K562 (cell line): ENCODE measurements around the gene MTHFS. TPM values are rescaled to one million over a fixed set of nuclear protein-coding genes. Genes with fewer than 3 reads are reported as not detected.

Source experiments
- ATAC-seq: fragments of 200-7000 bp; cut with Tn5 transposase; 3 replicates; pipeline ENCODE4 v1.9.1; 2020; ENCODE audit warnings: moderate library complexity
- BruUV-seq: library from RNA; stranded (reverse); fragments of 400-500 nt; replicated peaks from 2 replicates; lab custom pipeline; 2021; lab: Mats Ljungman, UMichigan
- CTCF ChIA-PET: fragments of 300-600 bp; formaldehyde crosslinking; extraction: SDS; loops from one replicate; lab custom pipeline; 2021; ENCODE audit warnings: low intra/inter-chr PET ratio; lab: Yijun Ruan, JAX
- POLR2A ChIA-PET: fragments of 300-600, 350-650 bp; sonication (Branson Sonifier 250); formaldehyde crosslinking; extraction: SDS; loops from one replicate; lab custom pipeline; 2021; ENCODE audit warnings: antibody characterized with exemption, inconsistent platforms; lab: Yijun Ruan, JAX
- DNase-seq, 4 experiments: peaks; one replicate each; pipeline versions ENCODE4 v3.0.0 to v3.0.0-alpha.2; 2011 to 2018; ENCODE audit warnings: low spot score in 3 of 4, mixed read lengths in 3 of 4; ENCODE audit errors: extremely low read depth in 1 of 4
- FAIRE-seq: peaks from 2 replicates; lab custom pipeline; 2011; peaks lifted over from hg19 to GRCh38; lab: Jason Lieb, UNC
- H2AFZ ChIP-seq: 2 replicates; pipeline ENCODE4 v1.6.0; 2011; ENCODE audit warnings: low read depth, low read length, control low read depth, inconsistent platforms
- H3K27ac ChIP-seq: fragments of 200-600 bp; 3 replicates; pipeline ENCODE4 v1.8.0; 2011; ENCODE audit warnings: low read depth, mild to moderate bottlenecking, control low read depth, inconsistent platforms, low read length, moderate library complexity, mixed read lengths; ENCODE audit errors: extremely low read depth
- H3K27me3 ChIP-seq, 2 experiments: fragments of 300-600 bp in 1 of 2; 2 replicates in 1 of 2; 3 replicates in 1 of 2; pipeline versions ENCODE4 v1.6.0 to v1.8.0; 2011; ENCODE audit warnings: inconsistent platforms in 2 of 2, low read length in 2 of 2, mild to moderate bottlenecking in 1 of 2, mixed read lengths in 1 of 2, moderate library complexity in 1 of 2; ENCODE audit not compliant: control insufficient read depth in 2 of 2, insufficient read depth in 2 of 2
- H3K36me3 ChIP-seq: fragments of 300-600 bp; 3 replicates; pipeline ENCODE4 v1.8.0; 2011; ENCODE audit warnings: mild to moderate bottlenecking, low read length, inconsistent platforms; ENCODE audit not compliant: control insufficient read depth, insufficient read depth
- H3K4me1 ChIP-seq, 2 experiments: fragments of 200-600 bp in 1 of 2; replicated peaks in 1 of 2; 2 replicates in 1 of 2; 3 replicates in 1 of 2; pipeline versions ENCODE4 v1.5.1 to v1.8.0; 2011; ENCODE audit warnings: inconsistent platforms in 2 of 2, low read length in 2 of 2, mild to moderate bottlenecking in 1 of 2, mixed read lengths in 1 of 2, moderate library complexity in 1 of 2; ENCODE audit not compliant: control insufficient read depth in 2 of 2, insufficient read depth in 2 of 2
- H3K4me2 ChIP-seq: 2 replicates; pipeline ENCODE4 v1.6.1; 2011; ENCODE audit warnings: low read length, control low read depth, inconsistent platforms, mixed read lengths; ENCODE audit not compliant: insufficient read depth
- H3K4me3 ChIP-seq: fragments of 200-600 bp; sonication (generic), shearing (Covaris generic); 2 replicates; pipeline ENCODE4 v1.5.1; 2016; ENCODE audit warnings: control low read depth, inconsistent platforms
- H3K79me2 ChIP-seq: fragments of 200-600 bp; 3 replicates; pipeline ENCODE4 v1.8.0; 2011; ENCODE audit warnings: low read length, inconsistent platforms; ENCODE audit not compliant: control insufficient read depth, insufficient read depth
- H3K9ac ChIP-seq, 2 experiments: 2 replicates each; pipeline versions ENCODE4 v1.6.0 to v1.6.1; 2011; ENCODE audit warnings: low read depth in 2 of 2, low read length in 2 of 2, control low read depth in 1 of 2, inconsistent platforms in 1 of 2, mild to moderate bottlenecking in 1 of 2, mixed read lengths in 1 of 2; ENCODE audit not compliant: insufficient read depth in 1 of 2
- H3K9me1 ChIP-seq: one replicate; pipeline ENCODE4 v1.6.0; 2011; ENCODE audit warnings: inconsistent platforms, mild to moderate bottlenecking, low read length, moderate library complexity; ENCODE audit not compliant: control insufficient read depth, insufficient read depth
- H3K9me3 ChIP-seq: replicated peaks from 2 replicates; pipeline ENCODE4 v1.5.1; 2011; ENCODE audit warnings: low read depth, low read length, inconsistent platforms; ENCODE audit not compliant: control insufficient read depth, insufficient read depth
- H4K20me1 ChIP-seq: replicated peaks from 2 replicates; pipeline ENCODE4 v1.6.1; 2011; ENCODE audit warnings: low read length, inconsistent platforms, mixed read lengths; ENCODE audit not compliant: control insufficient read depth, insufficient read depth
- BCOR ChIP-seq: fragments of 450-650 bp; IDR thresholded peaks from 2 replicates; pipeline ENCODE4 v1.6.1; 2016
- CSDE1 ChIP-seq, 2 experiments: fragments of 450-650 bp; IDR thresholded peaks; 2 replicates each; pipeline ENCODE4 v1.6.1; 2016; ENCODE audit warnings: mild to moderate bottlenecking in 1 of 2
- DIDO1 ChIP-seq: fragments of 450-650 bp; IDR thresholded peaks from 2 replicates; pipeline ENCODE4 v1.6.1; 2016; ENCODE audit warnings: low read depth, missing biosample characterization, missing genetic modification characterization
- E2F3 ChIP-seq: fragments of 250-450 bp; sonication (Bioruptor Pico); IDR thresholded peaks from 2 replicates; pipeline ENCODE4 v1.4.0; 2020; ENCODE audit warnings: mild to moderate bottlenecking
- GATAD2A ChIP-seq: fragments of 450-650 bp; IDR thresholded peaks from 2 replicates; pipeline ENCODE4 v1.6.1; 2017
- HNRNPUL1 ChIP-seq: fragments of 200-400 bp; formaldehyde crosslinking; IDR thresholded peaks from 2 replicates; pipeline ENCODE4 v1.6.1; 2017; ENCODE audit warnings: low read length
- NR2C1 ChIP-seq, 2 experiments: fragments of 450-650 bp; IDR thresholded peaks; 2 replicates each; pipeline ENCODE4 v1.6.1; 2017; ENCODE audit warnings: mild to moderate bottlenecking in 2 of 2, antibody characterized with exemption in 1 of 2, inconsistent platforms in 1 of 2, missing compliant biosample characterization in 1 of 2, missing genetic modification characterization in 1 of 2
- TOE1 ChIP-seq, 2 experiments: fragments of 450-650 bp in 1 of 2; sonication (generic) in 1 of 2; formaldehyde crosslinking in 1 of 2; IDR thresholded peaks; 2 replicates each; pipeline versions ENCODE4 v1.7.1 to v1.8.0; 2016 to 2022; ENCODE audit warnings: borderline replicate concordance in 2 of 2, mild to moderate bottlenecking in 2 of 2, antibody characterized with exemption in 1 of 2, inconsistent platforms in 1 of 2, low read depth in 1 of 2, missing genetic modification reagents in 1 of 2, moderate library complexity in 1 of 2
- YBX1 ChIP-seq: fragments of 450-650 bp; IDR thresholded peaks from 2 replicates; pipeline ENCODE4 v1.7.1; 2016; ENCODE audit warnings: mild to moderate bottlenecking
- WGBS: fragments of 100-300 bp; shearing (Covaris generic); methylation state at CpG from one replicate; pipeline ENCODE4 v1.1.6; 2016; ENCODE audit warnings: low coverage, mixed read lengths; ENCODE audit not compliant: insufficient coverage; ENCODE audit errors: missing lambda C conversion rate; 5-methylcytosine and 5-hydroxymethylcytosine counted together
- in situ Hi-C: fragments of 300-500 bp; cut with MboI; formaldehyde crosslinking; loops from 4 replicates; pipeline ENCODE4 v1.15.0; 2018; ENCODE audit warnings: inconsistent platforms, mixed read lengths
- intact Hi-C: fragments of 100-400 bp; cut with micrococcal nuclease; formaldehyde crosslinking; loops from 2 replicates; pipeline ENCODE4 v1.14.2; 2022
- polyA plus RNA-seq, 8 experiments: library from polyadenylated mRNA; depleted of rRNA in 4 of 8; stranded (reverse) in 5 of 8; unstranded in 3 of 8; fragments of >200 nt; fragmentation: Nextera tagmentation in 2 of 8; fragmentation: Illumina TruSeq in 1 of 8; extraction: Ambion mirVana in 2 of 8; extraction: Trizol in 1 of 8; gene quantifications; 2 replicates each; pipeline versions ENCODE4 v1.2.1 to v1.2.3, GENCODE V29; 2011 to 2014; ENCODE audit warnings: inconsistent platforms in 1 of 8, missing spikeins in 1 of 8
- total RNA-seq, 7 experiments: library from RNA; depleted of rRNA in 6 of 7; stranded (reverse); fragments of >200 nt in 6 of 7; fragmentation: Illumina TruSeq in 2 of 7; extraction: Trizol in 2 of 7; gene quantifications; 2 replicates each; pipeline versions ENCODE4 v1.2.1 to v1.2.3, GENCODE V29; 2011 to 2021; ENCODE audit warnings: low replicate concordance in 1 of 7
- TF ChIP-seq, protein P1 (sequence below): IDR thresholded peaks from 2 replicates; pipeline ENCODE4 v1.6.1; 2012; ENCODE audit warnings: low read depth, low read length, improper control_type of control experiment, borderline replicate concordance
- TF ChIP-seq, protein P2 (sequence below): fragments of 450-650 bp; IDR thresholded peaks from 2 replicates; pipeline ENCODE4 v1.6.1; 2017; ENCODE audit warnings: mild to moderate bottlenecking, moderate library complexity
- TF ChIP-seq, protein P3 (sequence below): IDR thresholded peaks from 3 replicates; pipeline ENCODE4 v1.6.1; 2011; ENCODE audit warnings: borderline replicate concordance, mild to moderate bottlenecking; ENCODE audit not compliant: insufficient read length, insufficient read depth

The MTHFS gene
- total and polyA plus RNA-seq, 9 of the 15 experiments (the other 6 are each of a cell fraction or from before 2014, with no cell fraction given) = 17.8 to 79.3 (median 41.7) TPM

DNA sequence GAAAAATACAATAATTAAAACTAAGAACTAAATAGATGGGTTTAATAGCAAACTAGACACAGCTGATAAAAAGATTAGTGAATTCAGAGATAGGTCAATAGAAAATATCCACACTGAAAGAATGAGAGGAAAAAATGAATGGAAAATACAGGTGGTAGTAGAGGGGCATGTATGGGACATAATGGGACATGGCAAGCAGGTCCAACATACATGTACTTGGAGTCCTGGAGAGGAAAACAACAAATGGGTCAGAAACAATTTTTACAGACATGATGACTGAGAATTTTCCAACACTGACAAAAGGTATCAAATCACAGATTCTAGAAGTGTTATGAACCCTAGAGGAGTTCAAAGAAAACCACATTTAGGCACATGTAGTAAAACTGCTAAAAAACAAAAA, 68.4 kb downstream of the MTHFS start:
- intact Hi-C loops = no loop called here
- CTCF ChIA-PET = no interaction called here

DNA sequence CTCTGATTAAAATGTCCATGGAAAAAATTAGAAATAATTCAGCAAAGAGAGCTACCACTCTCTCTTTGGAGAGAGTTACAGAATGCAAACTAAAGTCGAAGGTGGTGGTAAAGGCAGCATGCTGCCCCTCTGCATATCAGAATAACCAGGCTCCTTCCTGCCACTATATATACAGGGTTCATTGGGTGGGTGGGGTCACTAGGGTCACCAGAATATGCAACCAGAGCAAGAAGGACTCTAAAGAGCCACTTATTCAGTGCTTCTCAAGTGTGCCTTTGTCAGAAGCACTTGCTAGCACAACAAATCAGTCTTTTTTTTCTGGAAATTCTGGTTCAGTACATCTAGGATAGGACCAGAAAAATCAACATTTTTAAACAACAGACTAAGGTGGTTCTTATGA, 70.0 kb downstream of the MTHFS start:
- DNase-seq (no peak), FAIRE-seq (no peak), ATAC-seq (no peak)
- WGBS = 0% methylated on average over 1 of the region's 1 CpG
- H3K4me2 ChIP-seq = no peak overlapping the region
- POLR2A ChIA-PET = no interaction called here
- H4K20me1 ChIP-seq = no peaks in the 10 kb centered on the region
- H3K27ac ChIP-seq = no peak overlapping the region
- H3K79me2 ChIP-seq = no peaks in the 10 kb centered on the region
- no peaks in the 10 kb centered on the region for H3K36me3 ChIP-seq
- no TSS peak for BruUV-seq
- H3K4me1 ChIP-seq = no peaks in the 10 kb centered on the region; a peak in 1 of 5 replicates
- no peak overlapping the region for H3K9ac ChIP-seq
- H3K9me1 ChIP-seq = no peaks in the 10 kb centered on the region
- no peak overlapping the region for H2AFZ ChIP-seq
- CTCF ChIA-PET = no interaction called here
- no peak overlapping the region for H3K4me3 ChIP-seq
- H3K27me3 ChIP-seq = no peaks in the 10 kb centered on the region
- in situ Hi-C loops = no loop called here
- no peaks in the 10 kb centered on the region for H3K9me3 ChIP-seq
- intact Hi-C loops = no loop called here
- TF ChIP-seq CSDE1 (IDR thresholded peaks at IDR 0.05) (no peak), E2F3 (CRISPR knock-in tag) (no peak), DIDO1 (tag) (no peak), GATAD2A (no peak)
- TF ChIP-seq, protein P1, sequence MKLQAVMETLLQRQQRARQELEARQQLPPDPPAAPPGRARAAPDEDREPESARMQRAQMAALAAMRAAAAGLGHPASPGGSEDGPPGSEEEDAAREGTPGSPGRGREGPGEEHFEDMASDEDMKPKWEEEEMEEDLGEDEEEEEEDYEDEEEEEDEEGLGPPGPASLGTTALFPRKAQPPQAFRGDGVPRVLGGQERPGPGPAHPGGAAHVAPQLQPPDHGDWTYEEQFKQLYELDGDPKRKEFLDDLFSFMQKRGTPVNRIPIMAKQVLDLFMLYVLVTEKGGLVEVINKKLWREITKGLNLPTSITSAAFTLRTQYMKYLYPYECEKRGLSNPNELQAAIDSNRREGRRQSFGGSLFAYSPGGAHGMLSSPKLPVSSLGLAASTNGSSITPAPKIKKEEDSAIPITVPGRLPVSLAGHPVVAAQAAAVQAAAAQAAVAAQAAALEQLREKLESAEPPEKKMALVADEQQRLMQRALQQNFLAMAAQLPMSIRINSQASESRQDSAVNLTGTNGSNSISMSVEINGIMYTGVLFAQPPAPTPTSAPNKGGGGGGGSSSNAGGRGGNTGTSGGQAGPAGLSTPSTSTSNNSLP = no peak
- TF ChIP-seq, protein P2, sequence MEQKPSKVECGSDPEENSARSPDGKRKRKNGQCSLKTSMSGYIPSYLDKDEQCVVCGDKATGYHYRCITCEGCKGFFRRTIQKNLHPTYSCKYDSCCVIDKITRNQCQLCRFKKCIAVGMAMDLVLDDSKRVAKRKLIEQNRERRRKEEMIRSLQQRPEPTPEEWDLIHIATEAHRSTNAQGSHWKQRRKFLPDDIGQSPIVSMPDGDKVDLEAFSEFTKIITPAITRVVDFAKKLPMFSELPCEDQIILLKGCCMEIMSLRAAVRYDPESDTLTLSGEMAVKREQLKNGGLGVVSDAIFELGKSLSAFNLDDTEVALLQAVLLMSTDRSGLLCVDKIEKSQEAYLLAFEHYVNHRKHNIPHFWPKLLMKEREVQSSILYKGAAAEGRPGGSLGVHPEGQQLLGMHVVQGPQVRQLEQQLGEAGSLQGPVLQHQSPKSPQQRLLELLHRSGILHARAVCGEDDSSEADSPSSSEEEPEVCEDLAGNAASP = no peak

More for the DNA sequence above, 68.4 kb downstream of the MTHFS start:
- Histone ChIP-seq H3K9me1 (no peaks in the 10 kb centered on the region), H3K27me3 (no peaks in the 10 kb centered on the region), H3K4me1 (no peaks in the 10 kb centered on the region; a peak in 1 of 5 replicates), H3K27ac (no peak overlapping the region), H3K4me2 (no peak overlapping the region), H3K4me3 (no peak overlapping the region), H3K9ac (no peak overlapping the region), H3K9me3 (no peaks in the 10 kb centered on the region), H3K79me2 (no peaks in the 10 kb centered on the region), H4K20me1 (no peaks in the 10 kb centered on the region), H2AFZ (no peak overlapping the region), H3K36me3 (no peaks in the 10 kb centered on the region)
- DNase-seq (no peak), ATAC-seq (no peak), FAIRE-seq (no peak)
- BruUV-seq = no TSS peak
- POLR2A ChIA-PET = interaction anchor here (0.6 kb wide), 1 partner anchor 512 kb away, joined by 3 read pairs; no protein-coding TSS in a partner anchor
- in situ Hi-C loops = no loop called here
- no peak for TF ChIP-seq BCOR
- TF ChIP-seq YBX1 = no peak
- TF ChIP-seq HNRNPUL1 = no peak
- TF ChIP-seq, protein P3, sequence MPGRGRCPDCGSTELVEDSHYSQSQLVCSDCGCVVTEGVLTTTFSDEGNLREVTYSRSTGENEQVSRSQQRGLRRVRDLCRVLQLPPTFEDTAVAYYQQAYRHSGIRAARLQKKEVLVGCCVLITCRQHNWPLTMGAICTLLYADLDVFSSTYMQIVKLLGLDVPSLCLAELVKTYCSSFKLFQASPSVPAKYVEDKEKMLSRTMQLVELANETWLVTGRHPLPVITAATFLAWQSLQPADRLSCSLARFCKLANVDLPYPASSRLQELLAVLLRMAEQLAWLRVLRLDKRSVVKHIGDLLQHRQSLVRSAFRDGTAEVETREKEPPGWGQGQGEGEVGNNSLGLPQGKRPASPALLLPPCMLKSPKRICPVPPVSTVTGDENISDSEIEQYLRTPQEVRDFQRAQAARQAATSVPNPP = no peak
- TF ChIP-seq NR2C1 (IDR thresholded peaks at IDR 0.05) = no peak
- TF ChIP-seq NR2C1 (tag; IDR thresholded peaks at IDR 0.05) = no peak
- no peak for TF ChIP-seq TOE1 (IDR thresholded peaks at IDR 0.05; ENCODE audit: borderline replicate concordance)
- no peak for TF ChIP-seq TOE1 (CRISPR knock-in tag; IDR thresholded peaks at IDR 0.05; ENCODE audit: borderline replicate concordance, low read depth)
